AG04449 (cell line): ENCODE measurements around the gene DHCR24.
A peak's percentile ranks its signal among the peaks of the same experiment; 100 is the strongest.
"Not testable (repeated sequence)": the region's sequence is repeated elsewhere in the genome, so short reads cannot be mapped to it uniquely, and the experiment has no call there.

Experiments
- CTCF ChIA-PET: fragments of 350-600 bp; formaldehyde crosslinking; extraction: SDS; loops from one replicate; lab custom pipeline; 2021; ENCODE audit warnings: antibody characterized with exemption; lab: Yijun Ruan, JAX
- POLR2A ChIA-PET: fragments of 400-600, 350-600 bp; formaldehyde crosslinking; extraction: SDS; loops from one replicate; lab custom pipeline; 2020; ENCODE audit warnings: antibody characterized with exemption, inconsistent platforms; lab: Yijun Ruan, JAX
- DNase-seq: peaks from one replicate; pipeline ENCODE4 v3.0.0-alpha.2; 2010; ENCODE audit warnings: low read depth, low spot score
- H3K4me3 ChIP-seq: 2 replicates; pipeline ENCODE4 v1.5.1; 2011; ENCODE audit warnings: low read depth, mild to moderate bottlenecking, control low read depth, low read length
- TF ChIP-seq, protein P1 (sequence below): IDR thresholded peaks from one replicate; pipeline ENCODE4 v1.5.1; 2011; ENCODE audit warnings: mild to moderate bottlenecking, moderate library complexity, low read length, control low read depth, inconsistent platforms; ENCODE audit not compliant: insufficient read depth; ENCODE audit errors: missing control alignments

The DHCR24 gene

DNA sequence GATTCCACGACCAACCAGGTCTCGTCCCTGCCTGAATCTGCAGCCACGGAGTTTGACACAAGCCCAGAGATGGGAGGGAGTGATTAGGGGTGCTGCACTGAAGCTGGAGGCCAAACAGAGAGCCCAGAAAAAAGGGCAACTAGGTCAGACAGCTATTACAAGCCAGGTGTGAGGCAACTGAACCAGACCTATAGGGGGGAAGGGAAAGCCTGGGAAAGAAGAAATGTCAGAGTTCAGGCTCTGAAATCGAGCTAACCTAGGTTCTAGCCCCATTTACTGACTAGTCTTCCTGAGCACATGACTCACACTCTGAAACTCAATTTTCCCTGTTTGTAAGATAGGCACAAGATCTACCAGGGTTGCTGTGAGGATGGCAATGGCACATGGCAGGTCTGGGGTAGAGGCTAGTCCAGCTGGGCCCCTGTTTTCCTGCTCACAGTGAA, 1.7 kb downstream of the DHCR24 start:
- ChIA-PET CTCF (interaction anchor here (0.9 to 2.5 kb wide), 3 partner anchors 13 to 66 kb away, joined by 3 to 7 read pairs (median 4); no protein-coding TSS in a partner anchor), POLR2A (interaction anchor here (0.6 kb wide), 1 partner anchor 19 kb away, joined by 3 read pairs; no protein-coding TSS in a partner anchor)
- H3K4me3 ChIP-seq, result peak overlapping the region; percentile 90

DNA sequence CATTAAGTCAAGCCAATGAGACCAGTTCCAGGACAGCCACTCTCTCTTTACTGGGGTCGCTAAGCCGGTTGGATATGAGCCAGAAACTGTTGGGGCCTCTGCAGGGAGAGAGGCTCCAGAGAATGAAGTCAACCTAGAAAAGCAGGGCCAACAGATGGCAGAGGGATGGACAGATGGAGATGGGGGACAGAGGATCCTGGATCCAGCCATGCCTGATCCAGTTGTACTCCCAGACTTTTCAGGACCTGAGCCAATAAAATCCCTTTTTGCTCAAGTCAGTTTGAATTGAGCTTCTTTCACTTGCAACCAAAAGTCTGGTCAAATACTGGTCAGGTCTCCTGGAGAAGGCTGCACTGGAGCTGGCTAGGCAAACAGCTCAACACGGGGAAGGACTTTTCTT, 2.2 kb downstream of the DHCR24 start:
- TF ChIP-seq, protein P1, sequence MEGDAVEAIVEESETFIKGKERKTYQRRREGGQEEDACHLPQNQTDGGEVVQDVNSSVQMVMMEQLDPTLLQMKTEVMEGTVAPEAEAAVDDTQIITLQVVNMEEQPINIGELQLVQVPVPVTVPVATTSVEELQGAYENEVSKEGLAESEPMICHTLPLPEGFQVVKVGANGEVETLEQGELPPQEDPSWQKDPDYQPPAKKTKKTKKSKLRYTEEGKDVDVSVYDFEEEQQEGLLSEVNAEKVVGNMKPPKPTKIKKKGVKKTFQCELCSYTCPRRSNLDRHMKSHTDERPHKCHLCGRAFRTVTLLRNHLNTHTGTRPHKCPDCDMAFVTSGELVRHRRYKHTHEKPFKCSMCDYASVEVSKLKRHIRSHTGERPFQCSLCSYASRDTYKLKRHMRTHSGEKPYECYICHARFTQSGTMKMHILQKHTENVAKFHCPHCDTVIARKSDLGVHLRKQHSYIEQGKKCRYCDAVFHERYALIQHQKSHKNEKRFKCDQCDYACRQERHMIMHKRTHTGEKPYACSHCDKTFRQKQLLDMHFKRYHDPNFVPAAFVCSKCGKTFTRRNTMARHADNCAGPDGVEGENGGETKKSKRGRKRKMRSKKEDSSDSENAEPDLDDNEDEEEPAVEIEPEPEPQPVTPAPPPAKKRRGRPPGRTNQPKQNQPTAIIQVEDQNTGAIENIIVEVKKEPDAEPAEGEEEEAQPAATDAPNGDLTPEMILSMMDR, result no peak
- ChIA-PET POLR2A (no interaction called here), CTCF (interaction anchor here (1.2 to 2.5 kb wide), 2 partner anchors 12 to 60 kb away, joined by 4 to 7 read pairs; no protein-coding TSS in a partner anchor)

More for the DNA sequence above, 1.7 kb downstream of the DHCR24 start:
- TF ChIP-seq, protein P1, result no peak
- no peak for DNase-seq

DNA sequence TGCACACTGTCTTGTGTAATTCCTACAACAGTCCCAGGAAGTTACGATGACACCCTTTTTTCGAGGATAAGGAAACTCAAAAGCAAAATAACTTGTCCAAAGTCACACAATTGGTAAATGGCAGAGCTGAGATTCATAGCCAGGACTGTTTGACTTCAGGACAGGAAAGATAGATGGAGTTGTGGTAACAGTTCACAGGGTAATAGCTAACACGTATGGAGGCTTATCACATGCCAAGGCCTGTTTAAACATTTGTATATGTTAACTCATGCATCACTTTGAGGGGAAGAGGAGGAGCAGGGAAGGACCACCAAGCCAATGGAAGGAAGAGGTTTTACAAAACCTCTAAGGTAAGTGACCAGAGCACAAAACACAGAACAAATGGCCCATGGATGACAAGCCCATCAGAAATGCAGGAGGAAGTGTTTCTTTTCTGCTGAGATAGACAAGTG, 2.8 kb downstream of the DHCR24 start:
- no peak overlapping the region; the same call in 1 of the 2 replicates for H3K4me3 ChIP-seq
- DNase-seq, result no peak
- TF ChIP-seq, protein P1, result no peak
- POLR2A ChIA-PET, result no interaction called here
- CTCF ChIA-PET, result interaction anchor here (1.0 to 1.7 kb wide), 3 partner anchors 10 to 61 kb away, joined by 4 to 5 read pairs (median 5); no protein-coding TSS in a partner anchor

More for the DNA sequence above, 2.2 kb downstream of the DHCR24 start:
- H3K4me3 ChIP-seq, result no peak overlapping the region; the same call in 1 of the 2 replicates
- DNase-seq, result no peak

DNA sequence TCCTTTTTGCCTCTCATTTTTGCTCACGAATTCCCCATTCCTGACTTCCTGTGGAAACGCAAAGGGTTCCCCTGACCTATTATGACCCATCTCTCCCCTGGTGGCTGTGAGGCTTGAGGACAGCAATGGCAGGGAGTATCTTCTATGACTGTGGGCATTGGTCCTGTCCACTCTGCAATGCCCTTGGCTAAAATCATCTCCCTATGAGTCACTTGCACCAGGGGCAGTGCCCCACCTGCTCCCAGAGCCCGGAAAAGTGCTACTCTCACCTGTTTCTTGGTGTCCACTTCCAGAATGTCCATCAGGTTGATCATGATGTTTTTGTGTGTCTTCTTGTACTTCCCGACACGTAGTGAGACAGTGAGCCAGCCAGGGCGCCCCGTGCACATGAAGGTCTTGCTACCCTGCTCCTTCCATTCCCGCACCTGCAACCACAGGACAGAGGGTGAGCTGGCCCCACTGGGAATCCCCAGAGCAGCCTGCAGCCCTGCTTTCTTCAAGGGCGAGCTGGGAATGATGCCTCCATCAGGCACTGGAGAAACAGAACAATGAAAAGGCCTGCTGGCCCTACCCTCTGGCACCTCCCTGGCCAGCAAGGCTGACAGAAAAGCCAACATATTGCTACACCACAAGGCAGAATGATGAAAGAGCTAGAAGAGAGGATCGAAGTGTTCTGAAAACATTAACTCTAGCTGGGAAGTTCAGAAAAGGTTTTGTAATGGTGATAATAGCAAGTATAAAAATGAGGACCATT, 3.5 kb downstream of the DHCR24 start:
- ChIA-PET CTCF (interaction anchor here (1.0 to 1.7 kb wide), 5 partner anchors 9 to 139 kb away, joined by 4 to 5 read pairs (median 4); no protein-coding TSS in a partner anchor), POLR2A (no interaction called here)
- DNase-seq, result no peak
- TF ChIP-seq, protein P1, result no peak
- H3K4me3 ChIP-seq, result no peak overlapping the region

DNA sequence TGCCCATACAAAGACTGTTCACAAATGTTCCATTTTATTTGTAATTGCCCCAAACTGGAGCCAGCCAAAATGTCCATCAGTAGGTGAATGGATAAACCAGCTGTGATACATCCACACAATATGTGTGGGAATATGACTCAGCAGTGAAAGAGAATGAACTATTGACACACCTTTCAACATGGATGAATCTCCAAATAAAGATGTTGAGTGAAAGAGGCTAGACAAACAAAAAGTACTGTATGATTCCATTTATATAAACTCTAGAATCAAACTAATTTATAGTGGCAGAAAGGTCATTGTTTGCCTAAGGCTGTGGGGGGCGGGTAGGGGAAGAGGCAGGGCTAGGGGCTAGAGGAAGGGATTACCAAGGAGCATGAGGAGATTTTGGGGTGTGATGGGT, 4.5 kb downstream of the DHCR24 start:
- DNase-seq, result no peak
- ChIA-PET POLR2A (no interaction called here), CTCF (interaction anchor here (1.1 to 1.7 kb wide), 3 partner anchors 63 to 140 kb away, joined by 4 to 5 read pairs (median 4); no protein-coding TSS in a partner anchor)
- TF ChIP-seq, protein P1, result no peak
- H3K4me3 ChIP-seq, result no peak overlapping the region

DNA sequence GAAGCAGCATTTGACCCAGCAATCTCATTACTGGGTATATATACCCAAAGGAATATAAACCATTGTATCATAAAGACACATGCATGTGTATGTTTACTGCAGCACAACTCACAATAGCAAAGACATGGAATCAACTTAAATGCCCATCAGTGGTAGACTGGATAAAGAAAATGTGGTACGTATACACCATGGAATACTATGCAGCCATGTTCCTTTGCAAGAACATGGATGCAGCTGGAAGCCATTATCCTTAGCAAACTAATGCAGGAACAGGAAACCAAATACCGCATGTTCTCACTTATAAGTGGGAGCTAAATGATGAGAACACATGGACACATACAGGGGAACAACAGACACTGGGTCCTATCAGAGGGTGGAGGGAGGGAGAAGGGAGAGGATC, 5.4 kb downstream of the DHCR24 start:
- CTCF ChIA-PET, result interaction anchor here (1.8 kb wide), 1 partner anchor 64 kb away, joined by 3 read pairs; no protein-coding TSS in a partner anchor
- H3K4me3 ChIP-seq, DNase-seq, POLR2A ChIA-PET: not testable (repeated sequence)
